AG09319 (cell line): ENCODE measurements around the gene ETV5.

Experiments used
- DNase-seq: peaks from one replicate; pipeline ENCODE4 v3.0.0-alpha.2; 2010; ENCODE audit warnings: low read depth; ENCODE audit errors: extremely low read depth
- TF ChIP-seq, protein P1 (sequence below): IDR thresholded peaks from 2 replicates; pipeline ENCODE4 v1.5.1; 2011; ENCODE audit warnings: low read depth, mild to moderate bottlenecking, inconsistent platforms, low read length, moderate library complexity

ETV5 gene

DNA sequence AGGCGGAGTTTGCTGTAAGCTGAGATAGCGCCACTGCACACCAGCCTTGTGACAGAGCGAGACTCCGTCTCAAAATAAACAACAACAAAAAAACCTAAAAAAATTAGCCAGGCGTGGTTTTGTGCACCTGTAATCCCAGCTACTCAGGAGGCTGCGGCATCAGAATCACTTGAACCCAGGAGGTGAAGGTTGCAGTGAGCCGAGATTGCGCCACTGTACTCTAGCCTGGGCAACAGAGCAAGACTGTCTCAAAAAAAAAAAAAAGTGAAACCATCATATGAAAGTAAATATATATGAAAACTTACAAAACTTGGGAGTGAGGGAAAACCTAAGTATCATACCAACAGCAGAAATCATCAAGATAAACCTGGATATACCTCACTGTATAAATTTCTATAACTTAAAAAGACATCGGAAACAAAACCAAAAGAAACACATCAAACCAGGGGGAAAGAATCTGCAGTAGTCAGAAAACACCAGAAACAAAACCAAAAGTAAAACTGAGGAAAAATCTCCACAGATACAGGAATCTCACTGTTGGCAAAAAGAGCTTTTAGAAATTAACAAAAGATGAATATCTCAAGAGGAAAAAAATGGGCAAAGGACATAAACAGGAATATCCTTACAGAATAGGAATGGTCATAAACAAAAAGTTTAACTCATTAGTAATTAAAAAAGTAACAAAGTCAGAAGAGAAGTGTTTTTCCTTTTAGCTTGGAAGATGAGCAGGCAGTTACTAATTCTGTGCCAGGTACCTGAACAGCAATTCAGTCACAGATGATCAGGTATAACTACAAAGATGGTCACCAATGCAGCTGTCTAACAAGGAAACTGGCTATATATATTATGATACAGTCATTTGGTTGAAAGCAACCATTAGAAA lies 41.3 kb downstream of the ETV5 start:
- TF ChIP-seq, protein P1, sequence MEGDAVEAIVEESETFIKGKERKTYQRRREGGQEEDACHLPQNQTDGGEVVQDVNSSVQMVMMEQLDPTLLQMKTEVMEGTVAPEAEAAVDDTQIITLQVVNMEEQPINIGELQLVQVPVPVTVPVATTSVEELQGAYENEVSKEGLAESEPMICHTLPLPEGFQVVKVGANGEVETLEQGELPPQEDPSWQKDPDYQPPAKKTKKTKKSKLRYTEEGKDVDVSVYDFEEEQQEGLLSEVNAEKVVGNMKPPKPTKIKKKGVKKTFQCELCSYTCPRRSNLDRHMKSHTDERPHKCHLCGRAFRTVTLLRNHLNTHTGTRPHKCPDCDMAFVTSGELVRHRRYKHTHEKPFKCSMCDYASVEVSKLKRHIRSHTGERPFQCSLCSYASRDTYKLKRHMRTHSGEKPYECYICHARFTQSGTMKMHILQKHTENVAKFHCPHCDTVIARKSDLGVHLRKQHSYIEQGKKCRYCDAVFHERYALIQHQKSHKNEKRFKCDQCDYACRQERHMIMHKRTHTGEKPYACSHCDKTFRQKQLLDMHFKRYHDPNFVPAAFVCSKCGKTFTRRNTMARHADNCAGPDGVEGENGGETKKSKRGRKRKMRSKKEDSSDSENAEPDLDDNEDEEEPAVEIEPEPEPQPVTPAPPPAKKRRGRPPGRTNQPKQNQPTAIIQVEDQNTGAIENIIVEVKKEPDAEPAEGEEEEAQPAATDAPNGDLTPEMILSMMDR: no peak
- DNase-seq: no peak

DNA sequence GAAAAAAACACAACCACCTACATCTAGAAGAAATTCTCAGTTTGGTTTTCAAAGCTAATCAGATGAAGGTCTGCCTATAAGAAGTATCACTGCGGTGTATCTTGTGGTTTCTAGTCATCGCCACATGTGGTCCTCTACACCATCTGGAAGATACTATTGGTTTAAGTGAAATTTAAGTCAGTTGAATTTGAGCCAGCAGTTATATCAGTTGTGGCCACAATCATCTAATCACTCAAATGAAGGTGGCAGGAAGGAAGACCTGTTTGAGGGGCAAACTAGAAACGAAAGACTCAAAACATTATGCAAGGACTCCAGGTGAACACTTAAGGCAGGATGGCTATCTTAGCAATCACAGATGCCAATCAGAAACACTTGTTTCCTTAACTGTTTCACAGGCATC lies 48.7 kb downstream of the ETV5 start:
- no peak for DNase-seq
- TF ChIP-seq, protein P1: no peak

DNA sequence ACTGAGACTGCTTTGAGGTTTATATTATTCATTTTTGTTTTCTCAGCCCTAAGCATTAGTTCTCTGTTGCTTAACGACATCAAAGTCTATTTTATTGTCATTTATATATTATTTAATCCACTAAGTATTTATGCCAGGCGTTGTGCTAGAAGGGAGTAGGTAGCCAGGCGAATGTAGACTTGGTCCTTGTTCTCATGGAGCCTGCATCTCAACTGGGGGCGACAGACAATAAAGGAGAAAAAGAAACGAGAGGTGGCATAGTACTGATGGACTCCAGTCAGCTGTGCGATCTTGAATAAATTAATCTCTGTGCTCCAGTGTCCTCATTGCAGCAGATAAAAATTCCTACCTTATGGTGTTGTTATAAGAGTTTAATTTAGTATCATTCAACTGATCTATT lies 49.7 kb downstream of the ETV5 start:
- TF ChIP-seq, protein P1: no peak
- DNase-seq: no peak

DNA sequence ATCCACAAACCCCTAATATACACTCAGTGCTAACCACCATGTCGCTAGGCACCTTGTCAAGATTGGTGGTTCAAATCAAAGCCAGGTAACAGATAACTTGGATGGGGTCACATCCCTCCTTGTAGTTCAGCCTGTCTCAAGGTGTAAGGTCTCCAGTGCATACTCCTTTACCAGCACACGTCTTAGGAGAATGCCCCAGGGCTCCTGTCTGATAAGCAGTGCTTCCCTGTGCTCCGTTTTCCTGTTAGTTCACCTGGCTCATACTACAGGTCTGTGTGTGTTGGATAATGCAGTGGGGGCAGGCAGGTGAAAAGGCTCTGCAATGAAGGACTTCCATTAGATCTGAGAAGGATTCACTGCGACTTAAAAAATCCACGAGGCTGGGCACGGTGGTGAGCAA lies 50.7 kb downstream of the ETV5 start:
- DNase-seq: no peak
- TF ChIP-seq, protein P1: no peak

DNA sequence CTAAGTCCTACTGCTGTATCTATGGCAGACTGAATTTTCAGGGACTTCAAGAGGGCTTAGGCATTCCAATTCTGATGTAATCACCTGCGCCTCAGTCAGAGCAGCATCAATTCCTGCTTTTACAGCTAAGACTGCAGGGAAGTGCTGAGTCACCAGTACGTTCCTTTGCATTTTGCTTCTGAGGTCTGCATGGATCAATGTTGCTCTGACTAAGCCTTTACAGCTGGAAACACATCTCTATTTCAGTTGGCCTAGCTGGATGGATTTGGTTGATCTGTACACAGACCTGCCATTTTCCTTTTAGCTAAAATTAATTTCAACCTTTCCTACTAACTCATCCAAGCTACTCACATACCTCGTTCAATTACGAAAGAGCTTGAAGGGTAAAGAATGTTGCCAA lies 51.3 kb downstream of the ETV5 start:
- DNase-seq: peak; percentile 65
- TF ChIP-seq, protein P1: no peak

DNA sequence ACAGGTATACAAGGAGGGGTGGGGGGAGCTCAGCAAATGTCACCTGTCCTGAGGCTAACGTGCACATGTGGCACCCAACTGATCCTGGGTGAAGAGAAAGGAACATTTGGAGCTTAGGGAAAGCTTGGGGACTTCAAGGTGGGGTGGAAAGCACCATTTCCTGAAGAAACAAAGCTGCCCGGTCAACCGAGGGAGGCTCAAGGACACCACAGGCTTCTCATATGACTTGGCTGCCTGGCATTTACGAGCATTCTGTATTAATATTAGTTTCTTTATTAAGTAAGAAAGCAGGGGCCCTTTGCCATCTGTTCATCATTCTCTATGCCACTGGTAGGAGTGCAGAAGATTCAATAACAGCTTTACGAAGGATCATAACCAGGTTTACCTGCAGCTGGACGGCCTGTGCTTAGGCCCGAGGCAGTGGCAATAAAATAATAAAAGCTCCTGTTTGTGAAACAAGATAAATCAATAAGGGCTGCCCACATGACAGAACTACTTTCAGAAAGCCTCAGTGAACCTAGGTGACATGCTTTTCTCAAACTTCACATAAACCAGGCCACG lies 54.0 kb downstream of the ETV5 start:
- no peak for DNase-seq
- TF ChIP-seq, protein P1: no peak
